ENCODE results near the gene WDR46.
A peak's percentile ranks its signal among the peaks of the same experiment; 100 is the strongest.

DNA sequence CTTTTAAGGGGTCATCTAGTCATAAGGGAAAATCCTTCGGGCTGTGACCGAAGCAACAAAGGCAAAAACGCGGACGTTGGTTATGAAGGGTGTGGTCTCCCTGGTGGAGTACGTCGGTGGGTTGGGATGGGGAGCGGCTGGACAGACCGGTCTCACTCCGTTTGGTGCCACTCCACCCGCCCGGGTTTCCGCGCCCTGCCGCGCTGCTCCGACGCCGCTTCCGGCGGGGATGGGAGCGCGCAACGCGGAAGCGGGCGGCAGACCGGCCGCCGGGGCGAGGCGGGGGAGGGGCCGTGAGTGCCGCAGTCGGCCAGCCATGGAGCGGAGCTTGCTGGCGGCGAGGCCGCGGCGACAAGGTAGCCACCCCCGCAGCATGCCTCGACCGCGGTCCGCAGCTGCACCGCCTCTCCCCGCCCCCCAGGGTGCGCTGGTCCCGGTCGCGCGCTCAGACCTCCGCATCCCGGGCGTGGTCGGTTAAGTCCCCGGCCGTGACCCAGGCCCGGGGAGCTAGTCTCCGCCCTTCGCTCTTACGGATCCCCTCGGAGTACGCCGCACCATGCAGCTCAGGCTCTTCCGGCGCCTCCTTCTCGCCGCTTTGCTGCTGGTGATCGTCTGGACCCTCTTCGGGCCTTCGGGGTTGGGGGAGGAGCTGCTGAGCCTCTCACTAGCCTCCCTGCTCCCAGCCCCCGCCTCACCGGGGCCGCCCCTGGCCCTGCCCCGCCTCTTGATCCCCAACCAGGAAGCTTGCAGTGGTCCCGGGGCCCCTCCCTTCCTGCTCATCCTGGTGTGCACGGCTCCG is 12.0 kb downstream of the WDR46 start, which contains the start of gene B3GALT4:
- TF ChIP-seq, protein P1, sequence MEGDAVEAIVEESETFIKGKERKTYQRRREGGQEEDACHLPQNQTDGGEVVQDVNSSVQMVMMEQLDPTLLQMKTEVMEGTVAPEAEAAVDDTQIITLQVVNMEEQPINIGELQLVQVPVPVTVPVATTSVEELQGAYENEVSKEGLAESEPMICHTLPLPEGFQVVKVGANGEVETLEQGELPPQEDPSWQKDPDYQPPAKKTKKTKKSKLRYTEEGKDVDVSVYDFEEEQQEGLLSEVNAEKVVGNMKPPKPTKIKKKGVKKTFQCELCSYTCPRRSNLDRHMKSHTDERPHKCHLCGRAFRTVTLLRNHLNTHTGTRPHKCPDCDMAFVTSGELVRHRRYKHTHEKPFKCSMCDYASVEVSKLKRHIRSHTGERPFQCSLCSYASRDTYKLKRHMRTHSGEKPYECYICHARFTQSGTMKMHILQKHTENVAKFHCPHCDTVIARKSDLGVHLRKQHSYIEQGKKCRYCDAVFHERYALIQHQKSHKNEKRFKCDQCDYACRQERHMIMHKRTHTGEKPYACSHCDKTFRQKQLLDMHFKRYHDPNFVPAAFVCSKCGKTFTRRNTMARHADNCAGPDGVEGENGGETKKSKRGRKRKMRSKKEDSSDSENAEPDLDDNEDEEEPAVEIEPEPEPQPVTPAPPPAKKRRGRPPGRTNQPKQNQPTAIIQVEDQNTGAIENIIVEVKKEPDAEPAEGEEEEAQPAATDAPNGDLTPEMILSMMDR (conservative IDR thresholded peaks at IDR 0.05; ENCODE audit: low read depth in 2 of 2) = peak; percentile 20 to 38
- TF ChIP-seq EZH2phosphoT487 (IDR thresholded peaks at IDR 0.05; ENCODE audit: unreplicated experiment) (no peak), ZNF114 (CRISPR knock-in tag; IDR thresholded peaks at IDR 0.05) (no peak), POLR2AphosphoS5 (IDR thresholded peaks at IDR 0.05; ENCODE audit: low read depth) (peak; percentile 82), EZH2 (IDR thresholded peaks at IDR 0.05; ENCODE audit: low read depth, unreplicated experiment) (no peak)
